B cell (primary cell): Measurements from ENCODE around the gene JAM2. TPM values are rescaled to one million over a fixed set of nuclear protein-coding genes. Genes with fewer than 3 reads are reported as not detected.

Experiments
- ATAC-seq: fragments of 200-7000 bp; cut with Tn5 transposase; one replicate; pipeline ENCODE4 v1.10.0; 2021; ENCODE audit warnings: low read depth, mild to moderate bottlenecking, moderate number of reproducible peaks, moderate library complexity
- CTCF ChIA-PET: fragments of 350-600 bp; sonication (Branson Sonifier 250); formaldehyde crosslinking; loops from one replicate; lab custom pipeline; 2021; ENCODE audit warnings: antibody characterized with exemption, inconsistent platforms; lab: Charles Lee
- POLR2A ChIA-PET: fragments of 350-600 bp; sonication (Branson Sonifier 250); formaldehyde crosslinking; loops from one replicate; lab custom pipeline; 2021; ENCODE audit warnings: antibody characterized with exemption; lab: Charles Lee
- DNase-seq: peaks from one replicate; pipeline ENCODE4 v3.0.0; 2013
- H2AFZ ChIP-seq: 2 replicates; pipeline ENCODE4 v1.6.1; 2012; ENCODE audit warnings: mild to moderate bottlenecking, low read depth, low read length; ENCODE audit not compliant: insufficient read depth, poor library complexity, severe bottlenecking
- H3K27ac ChIP-seq, 2 donors: 1 replicate in 1 of 2; 2 replicates in 1 of 2; pipeline ENCODE4 v1.5.1; 2012 to 2013; ENCODE audit warnings: low read length in 2 of 2, mild to moderate bottlenecking in 2 of 2, moderate library complexity in 1 of 2
- H3K27me3 ChIP-seq, 4 experiments: fragments of 200-600 bp in 1 of 4; sonication (generic) in 1 of 4; replicated peaks in 1 of 4; 1 replicate in 2 of 4; 2 replicates in 2 of 4; pipeline versions ENCODE4 v1.6.1 to v1.7.0; 2013 to 2016; ENCODE audit warnings: low read length in 3 of 4, mild to moderate bottlenecking in 2 of 4, mixed read lengths in 1 of 4, moderate library complexity in 1 of 4; ENCODE audit not compliant: insufficient read depth in 4 of 4, control insufficient read depth in 3 of 4; ENCODE audit errors: control extremely low read depth in 1 of 4
- H3K36me3 ChIP-seq, 2 experiments: replicated peaks in 1 of 2; 1 replicate in 1 of 2; 2 replicates in 1 of 2; pipeline versions ENCODE4 v1.6.1 to v1.7.1; 2013; ENCODE audit warnings: low read length in 1 of 2; ENCODE audit not compliant: insufficient read depth in 2 of 2, control insufficient read depth in 1 of 2; ENCODE audit errors: control extremely low read depth in 1 of 2, extremely low read depth in 1 of 2
- H3K4me1 ChIP-seq, 2 donors: fragments of 200-600 bp in 1 of 2; sonication (generic) in 1 of 2; 1 replicate in 1 of 2; 2 replicates in 1 of 2; pipeline versions ENCODE4 v1.5.1 to v1.6.1; 2013 to 2017; ENCODE audit warnings: low read length in 2 of 2; ENCODE audit not compliant: control insufficient read depth in 2 of 2, insufficient read depth in 2 of 2
- H3K4me2 ChIP-seq: replicated peaks from 2 replicates; pipeline ENCODE3; 2012; ENCODE audit warnings: mild to moderate bottlenecking, low read depth, low read length; ENCODE audit not compliant: poor library complexity, severe bottlenecking
- H3K4me3 ChIP-seq, 5 experiments: fragments of 200-600 bp in 1 of 5; sonication (generic) in 1 of 5; 1 replicate in 3 of 5; 2 replicates in 2 of 5; pipeline versions ENCODE4 v1.5.1 to v1.7.0; 2011 to 2016; ENCODE audit warnings: low read length in 4 of 5, mild to moderate bottlenecking in 4 of 5, low read depth in 2 of 5, control low read depth in 1 of 5, moderate library complexity in 1 of 5; ENCODE audit not compliant: insufficient read depth in 1 of 5; ENCODE audit errors: control extremely low read depth in 1 of 5, extremely low read depth in 1 of 5
- H3K79me2 ChIP-seq: fragments of 200-600 bp; sonication (generic); one replicate; pipeline ENCODE4 v1.6.0; 2016; ENCODE audit warnings: low read length; ENCODE audit not compliant: control insufficient read depth, insufficient read depth
- H3K9ac ChIP-seq: fragments of 200-600 bp; sonication (generic); 2 replicates; pipeline ENCODE4 v1.6.1; 2017; ENCODE audit warnings: mild to moderate bottlenecking, low read length, moderate library complexity
- H3K9me3 ChIP-seq, 3 donors: one replicate each; pipeline versions ENCODE4 v1.6.1 to v1.7.1; 2013; ENCODE audit warnings: low read length in 2 of 3; ENCODE audit not compliant: control insufficient read depth in 2 of 3, insufficient read depth in 1 of 3; ENCODE audit errors: control extremely low read depth in 1 of 3
- H4K20me1 ChIP-seq: 2 replicates; pipeline ENCODE4 v1.6.0; 2012; ENCODE audit warnings: mild to moderate bottlenecking, low read length; ENCODE audit not compliant: insufficient read depth, control insufficient read depth, poor library complexity, severe bottlenecking
- H3K27ac Mint-ChIP-seq: one replicate; pipeline ENCODE4 v1.8.0; 2021; ENCODE audit warnings: mixed read lengths
- H3K27me3 Mint-ChIP-seq: one replicate; pipeline ENCODE4 v1.8.0; 2021; ENCODE audit warnings: mixed read lengths
- H3K4me1 Mint-ChIP-seq: one replicate; pipeline ENCODE4 v1.8.0; 2021; ENCODE audit warnings: mixed read lengths
- H3K4me3 Mint-ChIP-seq: one replicate; pipeline ENCODE4 v1.8.0; 2021; ENCODE audit warnings: mixed read lengths
- H3K9me3 Mint-ChIP-seq: one replicate; pipeline ENCODE4 v1.8.0; 2022; ENCODE audit warnings: mixed read lengths; ENCODE audit not compliant: insufficient read depth
- CTCF ChIP-seq: fragments of 200-600 bp; IDR thresholded peaks from one replicate; pipeline ENCODE4 v1.8.0; 2022; ENCODE audit warnings: antibody characterized with exemption, mild to moderate bottlenecking
- EZH2 ChIP-seq: IDR thresholded peaks from 2 replicates; pipeline ENCODE4 v1.6.1; 2012; ENCODE audit warnings: borderline replicate concordance, low read depth, mild to moderate bottlenecking, moderate library complexity, low read length; ENCODE audit not compliant: insufficient read depth, poor library complexity, severe bottlenecking
- WGBS: methylation state at CpG from one replicate; pipeline ENCODE4 v1.1.5; 2013; ENCODE audit warnings: missing lambda C conversion rate; ENCODE audit not compliant: insufficient coverage; 5-methylcytosine and 5-hydroxymethylcytosine counted together
- intact Hi-C: fragments of 100-400 bp; cut with micrococcal nuclease; formaldehyde crosslinking; loops from one replicate; pipeline ENCODE4 v1.10.0; 2022
- polyA plus RNA-seq: library from polyadenylated mRNA; depleted of rRNA; stranded (reverse); fragments of >200 nt; gene quantifications from 2 replicates; pipeline ENCODE4 v1.2.3, GENCODE V29; 2012
- total RNA-seq, 2 donors: library from RNA; stranded (reverse); fragments of 120-200 nt in 1 of 2; gene quantifications; 1 replicate in 1 of 2; 2 replicates in 1 of 2; pipeline versions ENCODE4 v1.2.3 to v1.2.4, GENCODE V29; 2013 to 2022

The JAM2 gene
- total and polyA plus RNA-seq, 2 donors (not counting 1 experiment from before 2014, with no cell fraction given) = 0.94 to 1.5 TPM

GRCh38 chr21:25658427-25659035, 19.5 kb downstream of the JAM2 start:
- DNase-seq (no peak), ATAC-seq (no peak)
- CTCF ChIA-PET = no interaction called here
- no peaks in the 10 kb centered on the region for H3K27me3 ChIP-seq
- Mint-ChIP-seq H3K4me1 (no peaks in the 10 kb centered on the region), H3K27me3 (no peaks in the 10 kb centered on the region), H3K9me3 (no peaks in the 10 kb centered on the region), H3K27ac (no peak overlapping the region), H3K4me3 (no peak overlapping the region)
- TF ChIP-seq CTCF = no peak
- no peak for TF ChIP-seq EZH2
- H3K4me1 ChIP-seq = no peaks in the 10 kb centered on the region
- no peaks in the 10 kb centered on the region for H3K9me3 ChIP-seq
- intact Hi-C loops = no loop called here
- no peak overlapping the region for H3K27ac ChIP-seq
- no peak overlapping the region for H3K4me2 ChIP-seq
- no peaks in the 10 kb centered on the region for H3K79me2 ChIP-seq
- POLR2A ChIA-PET = no interaction called here
- H3K36me3 ChIP-seq = no peaks in the 10 kb centered on the region
- H3K4me3 ChIP-seq = no peak overlapping the region
- no peaks in the 10 kb centered on the region for H4K20me1 ChIP-seq
- H3K9ac ChIP-seq = no peak overlapping the region
- no CpG with 5 or more reads among the region's 1 CpG for WGBS
- no peak overlapping the region for H2AFZ ChIP-seq

GRCh38 chr21:25660233-25660632, 21.2 kb downstream of the JAM2 start:
- H3K27me3 ChIP-seq = no peaks in the 10 kb centered on the region
- no peak overlapping the region for H3K4me2 ChIP-seq
- no peak for DNase-seq
- H3K4me3 ChIP-seq = no peak overlapping the region
- WGBS = no CpG with 5 or more reads among the region's 1 CpG
- Mint-ChIP-seq H3K9me3 (no peaks in the 10 kb centered on the region), H3K27me3 (no peaks in the 10 kb centered on the region), H3K27ac (no peak overlapping the region), H3K4me3 (no peak overlapping the region), H3K4me1 (no peaks in the 10 kb centered on the region)
- H3K36me3 ChIP-seq = no peaks in the 10 kb centered on the region
- H2AFZ ChIP-seq = no peak overlapping the region
- H3K27ac ChIP-seq = no peak overlapping the region
- H4K20me1 ChIP-seq = no peaks in the 10 kb centered on the region
- ChIA-PET POLR2A (interaction anchor here (0.7 kb wide), 1 partner anchor 609 kb away, joined by 4 read pairs; no protein-coding TSS in a partner anchor), CTCF (no interaction called here)
- no peak overlapping the region for H3K9ac ChIP-seq
- H3K4me1 ChIP-seq = no peaks in the 10 kb centered on the region
- no peak for ATAC-seq
- TF ChIP-seq EZH2 = no peak
- TF ChIP-seq CTCF = no peak
- no peaks in the 10 kb centered on the region for H3K79me2 ChIP-seq
- no peaks in the 10 kb centered on the region for H3K9me3 ChIP-seq
- intact Hi-C loops = no loop called here
